GM18861 (cell line): Measurements from ENCODE around the gene CEP70.
"Not testable (repeated sequence)": the region's sequence is repeated elsewhere in the genome, so short reads cannot be mapped to it uniquely, and the experiment has no call there.

Source experiments
- ATAC-seq: cut with Tn5 transposase; IDR thresholded peaks from one replicate; pipeline ENCODE4 v1.9.1; 2021; ENCODE audit not compliant: unreplicated experiment

Gene CEP70

GRCh38 chr3:138594150-138594934 lies at the start of gene CEP70:
CEP70 (minus strand) TSS chr3:138594260; CDS start chr3:138572927, 21,333 bp downstream.
- ATAC-seq, result peak; percentile 82

- ATAC-seq, result no peak
Measured at GRCh38 chr3:138642927-138643253, 48.8 kb upstream of the CEP70 start.

- ATAC-seq, result no peak
Measured at GRCh38 chr3:138642226-138642926, 48.3 kb upstream of the CEP70 start.

GRCh38 chr3:138640537-138640936 lies 46.5 kb upstream of the CEP70 start:
- no peak for ATAC-seq

- ATAC-seq, result no peak
Measured at GRCh38 chr3:138638641-138639040, 44.6 kb upstream of the CEP70 start.

- no peak for ATAC-seq
Measured at GRCh38 chr3:138629526-138629925, 35.5 kb upstream of the CEP70 start.

GRCh38 chr3:138625707-138626365 lies 31.8 kb upstream of the CEP70 start:
- no peak for ATAC-seq

GRCh38 chr3:138624518-138624917 lies 30.5 kb upstream of the CEP70 start:
- no peak for ATAC-seq

GRCh38 chr3:138620431-138620830 lies 26.4 kb upstream of the CEP70 start:
- no peak for ATAC-seq

GRCh38 chr3:138615462-138615861 lies 21.4 kb upstream of the CEP70 start:
- ATAC-seq, result no peak

- ATAC-seq, result no peak
Measured at GRCh38 chr3:138609898-138610266, 15.8 kb upstream of the CEP70 start.

GRCh38 chr3:138608322-138609135 lies 14.5 kb upstream of the CEP70 start, which contains the start of gene FAIM:
FAIM (plus strand) TSS chr3:138608771; CDS start chr3:138619727, 10,956 bp downstream.
- peak; percentile 68 for ATAC-seq

GRCh38 chr3:138604106-138604595 lies 10.1 kb upstream of the CEP70 start:
- ATAC-seq, result not testable (repeated sequence)

- ATAC-seq, result not testable (repeated sequence)
Measured at GRCh38 chr3:138601661-138602060, 7.6 kb upstream of the CEP70 start.

- no peak for ATAC-seq
Measured at GRCh38 chr3:138600100-138600745, 6.2 kb upstream of the CEP70 start.

GRCh38 chr3:138598534-138598933 lies 4.5 kb upstream of the CEP70 start:
- no peak for ATAC-seq

- ATAC-seq, result not testable (repeated sequence)
Measured at GRCh38 chr3:138597186-138597976, 3.3 kb upstream of the CEP70 start.

- peak; percentile 12 for ATAC-seq
Measured at GRCh38 chr3:138594935-138595610, 1.0 kb upstream of the CEP70 start.
